NB4 (cell line): ENCODE results near the gene TMEM135.

ENCODE experiments used
- CTCF ChIP-seq: IDR thresholded peaks from one replicate; pipeline ENCODE4 v1.5.1; 2012; ENCODE audit warnings: low read depth, low read length
- MAX ChIP-seq: IDR thresholded peaks from 2 replicates; pipeline ENCODE4 v1.6.1; 2011; ENCODE audit warnings: low read depth, low read length

- TF ChIP-seq CTCF (no peak), MAX (no peak)
Observed at GRCh38 chr11:87116185-87116584, 78.5 kb downstream of the TMEM135 start.
